Brain microvascular endothelial cell (primary cell): ENCODE measurements around the gene LDLRAD3.

Experiments used
- DNase-seq: peaks from one replicate; pipeline ENCODE4 v3.0.0-alpha.2; 2020
- H3K27ac ChIP-seq: fragments of 250-450 bp; sonication (Bioruptor Pico); 2 replicates; pipeline ENCODE4 v1.5.1; 2020; ENCODE audit warnings: mild to moderate bottlenecking, moderate library complexity
- H3K27me3 ChIP-seq: fragments of 250-450 bp; sonication (Bioruptor Pico); replicated peaks from 2 replicates; pipeline ENCODE4 v1.5.1; 2020; ENCODE audit warnings: mild to moderate bottlenecking
- H3K36me3 ChIP-seq: fragments of 250-450 bp; sonication (Bioruptor Pico); replicated peaks from 2 replicates; pipeline ENCODE4 v1.5.1; 2020; ENCODE audit warnings: mild to moderate bottlenecking
- H3K4me3 ChIP-seq: 2 replicates; pipeline ENCODE4 v1.5.1; 2011; ENCODE audit warnings: low read depth, mild to moderate bottlenecking, control low read depth, low read length, moderate library complexity
- CTCF ChIP-seq: IDR thresholded peaks from 2 replicates; pipeline ENCODE4 v1.5.1; 2011; ENCODE audit warnings: low read depth, mild to moderate bottlenecking, moderate library complexity, low read length, control low read depth, inconsistent platforms; ENCODE audit errors: missing control alignments
- in situ Hi-C: cut with HindIII; loops from 2 replicates; pipeline ENCODE4 v1.10.0; 2017; ENCODE audit warnings: low sequenced_read_pairs, low pct_ligation_motif_present

Gene LDLRAD3

DNA sequence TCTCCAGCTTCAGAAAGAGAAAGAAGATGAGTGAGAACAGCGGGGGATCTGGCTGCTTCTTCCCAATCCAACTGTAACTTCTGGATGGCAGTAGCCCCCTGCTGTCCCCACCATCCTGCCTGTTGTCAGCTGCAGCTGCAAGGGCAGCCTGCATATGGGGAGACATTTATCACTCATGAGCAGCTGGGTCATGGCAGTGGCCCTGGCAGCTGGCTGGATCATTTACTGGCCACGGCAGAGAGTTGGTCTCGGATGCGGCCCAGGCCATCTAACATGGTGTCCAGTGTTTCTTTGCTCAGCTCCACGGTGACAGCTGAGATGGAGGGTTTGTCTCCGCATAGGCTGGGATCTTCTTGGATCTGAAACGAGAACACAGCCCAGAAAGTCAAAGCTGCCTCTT is 330.6 kb downstream of the LDLRAD3 start:
- Histone ChIP-seq H3K27me3 (no peaks in the 10 kb centered on the region), H3K27ac (no peak overlapping the region), H3K4me3 (no peak overlapping the region), H3K36me3 (peaks cover 12% of the 10 kb centered on the region)
- in situ Hi-C loops: loop anchor here (25.0 kb wide), 1 partner anchor 662 kb away; the partner anchor contains the start of gene FJX1
- no peak for DNase-seq
- TF ChIP-seq CTCF: no peak

- no peak overlapping the region for H3K27ac ChIP-seq
- peaks cover 6% of the 10 kb centered on the region for H3K36me3 ChIP-seq
- TF ChIP-seq CTCF: peak; percentile 34
- H3K4me3 ChIP-seq: no peak overlapping the region
- in situ Hi-C loops: loop anchor here (25.0 kb wide), 1 partner anchor 209 kb away; no protein-coding TSS in a partner anchor
- peak; percentile 18 for DNase-seq
- H3K27me3 ChIP-seq: no peaks in the 10 kb centered on the region
These were observed 334.8 kb downstream of the LDLRAD3 start for GRCh38 chr11:36278531-36279282.

- no peak for DNase-seq
- in situ Hi-C loops: loop anchor here (25.0 kb wide), 1 partner anchor 207 kb away; no protein-coding TSS in a partner anchor
- no peaks in the 10 kb centered on the region for H3K36me3 ChIP-seq
- TF ChIP-seq CTCF: no peak
- no peaks in the 10 kb centered on the region for H3K27me3 ChIP-seq
- H3K27ac ChIP-seq: no peak overlapping the region
- H3K4me3 ChIP-seq: no peak overlapping the region
These were observed 336.7 kb downstream of the LDLRAD3 start for GRCh38 chr11:36280531-36280930.
